Rectal smooth muscle tissue (tissue), 1 donor: Measurements from ENCODE around the gene HTRA3.

Experiments
- H3K27ac ChIP-seq: one replicate; pipeline ENCODE4 v1.7.0; 2013; ENCODE audit warnings: low read depth, low read length, inconsistent platforms
- H3K27me3 ChIP-seq: one replicate; pipeline ENCODE4 v1.7.0; 2013; ENCODE audit warnings: low read length; ENCODE audit not compliant: control insufficient read depth, insufficient read depth
- H3K36me3 ChIP-seq: one replicate; pipeline ENCODE4 v1.7.0; 2013; ENCODE audit warnings: low read length; ENCODE audit not compliant: control insufficient read depth, insufficient read depth
- H3K4me1 ChIP-seq: one replicate; pipeline ENCODE4 v1.7.0; 2013; ENCODE audit warnings: low read length; ENCODE audit not compliant: control insufficient read depth, insufficient read depth
- H3K4me3 ChIP-seq: one replicate; pipeline ENCODE4 v1.7.0; 2013; ENCODE audit warnings: low read length
- H3K9ac ChIP-seq: one replicate; pipeline ENCODE4 v1.7.0; 2013; ENCODE audit warnings: low read length

The HTRA3 gene

DNA sequence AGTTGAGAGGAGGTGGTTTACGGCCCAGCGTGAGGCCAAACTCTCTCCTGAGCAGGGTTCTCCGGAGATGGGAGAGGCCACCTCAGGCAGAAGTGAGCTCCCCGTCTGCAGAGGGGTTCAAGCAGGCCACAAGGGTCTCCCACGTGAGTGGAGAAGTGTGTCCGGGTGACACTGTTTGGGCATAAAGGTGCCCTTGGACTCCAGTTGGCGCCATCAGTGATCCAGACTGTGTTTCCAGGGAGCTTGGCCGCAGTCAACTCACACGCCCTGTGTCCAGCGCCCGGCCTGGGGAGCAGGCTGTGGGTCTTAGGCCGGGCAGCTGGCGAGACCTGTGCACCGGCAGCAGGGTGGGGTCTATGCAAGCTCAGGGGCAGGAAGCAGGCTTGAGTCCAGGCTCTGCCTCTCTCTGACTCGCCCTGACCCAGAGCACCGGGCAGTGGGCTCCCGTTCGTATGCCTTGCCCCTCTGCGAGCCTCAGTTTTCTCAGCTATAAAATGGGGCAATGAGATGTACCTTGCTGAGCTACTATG lies 24.6 kb upstream of the HTRA3 start:
- Histone ChIP-seq H3K4me3 (no peak overlapping the region), H3K9ac (no peak overlapping the region), H3K27ac (no peak overlapping the region), H3K27me3 (no peaks in the 10 kb centered on the region), H3K36me3 (no peaks in the 10 kb centered on the region), H3K4me1 (peaks cover 6% of the 10 kb centered on the region)

DNA sequence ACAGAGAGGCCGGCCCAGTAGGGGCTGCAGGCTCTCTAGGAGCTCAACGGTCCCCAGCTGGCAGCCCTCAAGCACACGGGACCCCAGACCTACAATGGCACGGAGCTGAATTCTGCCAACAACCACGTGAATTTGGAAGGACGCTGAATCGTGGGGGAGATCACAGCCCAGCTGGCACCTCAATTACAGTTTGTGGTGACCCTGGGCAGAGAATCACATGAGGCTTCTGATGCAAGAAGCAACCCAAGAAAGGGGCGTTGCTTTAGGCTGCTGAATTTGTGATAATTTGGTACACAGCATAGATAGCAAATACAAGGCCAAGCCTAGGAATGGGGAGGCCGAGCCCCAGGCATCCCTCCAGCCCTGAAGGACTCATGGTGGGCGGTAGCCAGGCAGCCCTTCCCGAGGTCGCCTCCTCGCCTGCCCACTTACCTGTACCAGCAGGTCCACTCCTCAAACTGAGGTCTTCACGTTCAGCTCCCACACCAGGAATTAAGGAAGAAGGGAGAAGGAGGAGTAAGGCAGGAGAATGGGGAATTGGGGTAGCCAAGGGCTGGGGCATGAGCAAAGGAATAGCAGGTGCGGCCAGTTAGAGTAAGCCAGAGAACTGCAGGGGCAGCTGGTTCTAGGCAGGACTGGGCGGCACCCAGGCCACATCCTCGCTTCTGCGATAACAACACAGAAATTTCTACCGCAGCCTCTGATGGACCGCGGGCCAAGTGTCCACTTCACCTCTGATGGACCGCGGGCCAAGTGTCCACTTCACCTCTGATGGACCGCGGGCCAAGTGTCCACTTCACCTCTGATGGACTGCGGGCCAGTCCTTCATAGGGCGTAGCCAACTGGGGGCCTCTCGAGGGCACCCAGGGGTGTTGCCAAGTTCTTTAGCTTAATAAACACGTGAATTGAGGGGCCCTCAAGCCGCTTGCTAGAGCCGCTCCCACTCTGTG lies 23.4 kb upstream of the HTRA3 start:
- Histone ChIP-seq H3K9ac (no peak overlapping the region), H3K4me1 (peaks cover 6% of the 10 kb centered on the region), H3K4me3 (no peak overlapping the region), H3K27me3 (no peaks in the 10 kb centered on the region), H3K36me3 (no peaks in the 10 kb centered on the region), H3K27ac (no peak overlapping the region)

DNA sequence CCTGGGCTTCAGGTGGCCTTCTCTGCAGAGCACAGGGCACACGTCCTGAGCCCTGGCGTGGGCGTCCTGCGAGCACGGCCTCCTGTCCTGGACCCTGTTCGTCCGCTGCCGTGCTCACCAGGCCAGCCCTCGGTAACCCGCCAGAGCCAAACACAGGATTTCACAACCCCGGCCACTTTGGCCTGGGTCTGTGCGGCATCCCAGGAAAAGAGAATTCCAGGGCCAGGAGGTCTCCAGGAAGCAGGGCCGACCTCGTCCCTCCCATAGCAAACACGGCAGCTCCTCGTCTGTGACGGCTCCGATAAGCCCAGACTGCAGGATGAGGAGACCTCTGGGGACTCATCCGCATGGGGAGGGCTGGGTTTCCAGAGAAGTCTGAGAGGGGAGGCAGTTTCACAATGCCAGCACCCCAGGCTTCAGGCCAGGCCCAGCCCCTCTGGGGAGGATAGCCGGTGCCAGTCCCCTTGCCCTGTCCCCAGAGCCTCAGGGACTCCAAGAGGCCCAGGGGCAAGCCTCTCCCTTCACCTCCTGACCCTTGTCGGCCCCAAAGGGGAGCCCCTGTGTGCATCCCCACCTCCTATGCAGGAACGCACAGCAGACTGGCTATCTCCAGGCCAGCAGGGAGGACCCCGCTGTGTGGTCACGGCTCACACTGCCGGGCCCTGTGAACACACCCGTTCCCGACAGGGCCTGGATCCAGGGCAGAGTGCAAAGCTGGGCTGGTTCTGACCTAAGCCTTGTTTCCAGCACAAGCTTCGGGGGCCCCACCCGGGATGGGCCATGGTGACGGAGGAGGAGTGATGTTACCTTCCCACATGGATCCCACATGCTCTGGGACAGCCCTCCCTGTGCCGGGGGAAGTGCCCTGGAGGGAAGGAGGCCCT lies 22.3 kb upstream of the HTRA3 start:
- Histone ChIP-seq H3K27ac (no peak overlapping the region), H3K27me3 (no peaks in the 10 kb centered on the region), H3K4me3 (no peak overlapping the region), H3K4me1 (peaks cover 5% of the 10 kb centered on the region), H3K9ac (no peak overlapping the region), H3K36me3 (no peaks in the 10 kb centered on the region)

DNA sequence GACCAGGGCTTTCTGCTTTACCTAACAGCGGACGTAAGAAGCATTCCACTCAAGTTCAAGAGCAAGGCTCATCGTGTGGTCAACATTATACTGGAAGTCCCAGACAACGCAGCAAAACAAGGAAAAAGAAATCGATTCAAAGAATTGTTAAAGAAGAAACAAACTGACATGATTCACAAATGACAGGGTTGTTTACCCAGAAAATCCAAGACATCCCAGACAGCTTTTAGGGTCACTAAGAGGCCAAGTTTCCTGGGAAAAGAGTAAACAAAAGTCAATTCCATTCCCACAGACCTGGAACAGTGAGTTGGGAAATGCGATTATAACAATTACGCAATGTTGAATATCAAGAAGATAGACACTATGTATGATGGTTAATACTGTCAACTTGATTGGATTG lies 21.5 kb upstream of the HTRA3 start:
- no peak overlapping the region for H3K4me3 ChIP-seq
- H3K27me3 ChIP-seq, result no peaks in the 10 kb centered on the region
- no peaks in the 10 kb centered on the region for H3K4me1 ChIP-seq
- H3K36me3 ChIP-seq, result no peaks in the 10 kb centered on the region
- no peak overlapping the region for H3K9ac ChIP-seq
- no peak overlapping the region for H3K27ac ChIP-seq

DNA sequence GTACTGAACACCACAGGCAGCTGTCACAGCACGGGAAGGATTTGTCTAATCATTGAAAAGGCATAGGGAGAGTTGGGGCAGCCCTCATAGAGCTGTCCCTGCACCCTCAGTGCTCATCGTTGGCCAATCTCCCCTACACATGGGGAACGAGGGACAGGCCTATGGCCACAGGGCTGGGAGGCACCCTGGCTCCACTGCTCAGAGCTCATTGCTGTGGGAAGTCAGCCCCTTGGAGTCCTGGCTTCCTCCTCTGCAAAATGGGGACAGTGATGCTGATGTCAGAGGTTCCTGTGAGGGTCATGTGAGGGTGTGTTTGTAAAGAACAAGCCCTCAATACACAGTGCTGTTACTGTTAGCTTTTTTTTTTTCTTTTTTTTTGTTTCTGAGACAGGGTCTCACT lies 19.3 kb upstream of the HTRA3 start:
- Histone ChIP-seq H3K4me1 (no peaks in the 10 kb centered on the region), H3K27me3 (no peaks in the 10 kb centered on the region), H3K36me3 (no peaks in the 10 kb centered on the region), H3K9ac (no peak overlapping the region), H3K4me3 (no peak overlapping the region), H3K27ac (no peak overlapping the region)

DNA sequence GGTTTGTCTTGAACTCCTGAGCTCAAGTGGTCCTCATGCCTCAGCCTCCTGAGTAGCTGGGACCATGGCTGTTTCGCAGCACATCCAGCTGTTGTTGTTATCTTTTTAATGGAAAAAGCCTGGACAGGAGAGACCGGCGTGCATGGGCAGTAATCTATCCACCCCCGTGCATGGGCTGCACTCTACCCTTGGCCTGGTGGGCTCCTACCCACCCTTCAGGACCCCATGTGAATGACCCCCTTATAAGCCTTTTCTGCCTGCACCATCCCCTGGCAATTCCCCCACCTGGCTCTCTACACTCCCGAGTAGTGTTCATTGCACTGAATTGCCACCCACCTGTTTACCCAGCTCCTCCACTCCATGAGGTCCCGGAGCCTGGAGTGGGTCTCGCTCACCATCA lies 18.9 kb upstream of the HTRA3 start:
- H3K4me1 ChIP-seq, result no peaks in the 10 kb centered on the region
- no peak overlapping the region for H3K27ac ChIP-seq
- no peak overlapping the region for H3K9ac ChIP-seq
- H3K4me3 ChIP-seq, result no peak overlapping the region
- H3K36me3 ChIP-seq, result no peaks in the 10 kb centered on the region
- no peaks in the 10 kb centered on the region for H3K27me3 ChIP-seq

DNA sequence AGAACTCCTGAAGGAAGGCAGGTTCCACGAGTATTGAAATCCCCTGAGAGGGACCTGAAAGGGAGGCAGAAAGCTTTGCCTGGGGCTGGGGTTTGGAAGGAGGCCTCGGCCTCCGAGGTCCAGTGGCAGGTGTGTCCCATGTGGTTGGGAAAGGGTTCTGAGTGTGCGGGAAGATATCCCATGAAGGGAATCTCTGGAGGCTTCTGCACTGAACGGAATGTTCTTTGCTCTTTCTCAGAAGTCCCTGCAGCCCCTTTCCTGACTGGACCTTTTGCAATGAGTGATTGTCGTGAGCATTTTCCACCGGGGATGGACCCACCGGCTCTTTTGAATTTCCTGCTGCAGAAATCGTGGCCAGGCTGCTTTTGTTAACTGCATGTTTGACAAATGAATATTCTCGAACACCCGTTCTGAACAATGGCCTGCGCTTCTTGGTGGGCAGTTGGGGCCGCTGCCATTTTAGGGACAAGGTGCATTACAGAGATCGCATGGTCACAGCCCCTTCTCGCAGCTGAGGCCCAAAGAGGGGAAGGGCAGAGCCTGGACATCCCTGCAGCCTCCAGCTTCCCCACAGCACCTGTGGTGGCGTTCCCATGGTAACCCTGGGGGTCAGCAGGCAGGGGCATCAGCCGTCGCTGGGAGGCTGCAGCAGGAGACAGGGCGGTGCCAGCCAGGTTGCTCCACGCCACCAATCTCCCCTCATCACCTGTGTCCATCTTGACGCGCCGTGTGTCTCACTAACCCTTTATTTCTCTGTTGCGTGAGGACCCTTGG lies 18.3 kb upstream of the HTRA3 start:
- Histone ChIP-seq H3K4me3 (no peak overlapping the region), H3K27ac (no peak overlapping the region), H3K27me3 (no peaks in the 10 kb centered on the region), H3K4me1 (no peaks in the 10 kb centered on the region), H3K36me3 (no peaks in the 10 kb centered on the region), H3K9ac (no peak overlapping the region)

DNA sequence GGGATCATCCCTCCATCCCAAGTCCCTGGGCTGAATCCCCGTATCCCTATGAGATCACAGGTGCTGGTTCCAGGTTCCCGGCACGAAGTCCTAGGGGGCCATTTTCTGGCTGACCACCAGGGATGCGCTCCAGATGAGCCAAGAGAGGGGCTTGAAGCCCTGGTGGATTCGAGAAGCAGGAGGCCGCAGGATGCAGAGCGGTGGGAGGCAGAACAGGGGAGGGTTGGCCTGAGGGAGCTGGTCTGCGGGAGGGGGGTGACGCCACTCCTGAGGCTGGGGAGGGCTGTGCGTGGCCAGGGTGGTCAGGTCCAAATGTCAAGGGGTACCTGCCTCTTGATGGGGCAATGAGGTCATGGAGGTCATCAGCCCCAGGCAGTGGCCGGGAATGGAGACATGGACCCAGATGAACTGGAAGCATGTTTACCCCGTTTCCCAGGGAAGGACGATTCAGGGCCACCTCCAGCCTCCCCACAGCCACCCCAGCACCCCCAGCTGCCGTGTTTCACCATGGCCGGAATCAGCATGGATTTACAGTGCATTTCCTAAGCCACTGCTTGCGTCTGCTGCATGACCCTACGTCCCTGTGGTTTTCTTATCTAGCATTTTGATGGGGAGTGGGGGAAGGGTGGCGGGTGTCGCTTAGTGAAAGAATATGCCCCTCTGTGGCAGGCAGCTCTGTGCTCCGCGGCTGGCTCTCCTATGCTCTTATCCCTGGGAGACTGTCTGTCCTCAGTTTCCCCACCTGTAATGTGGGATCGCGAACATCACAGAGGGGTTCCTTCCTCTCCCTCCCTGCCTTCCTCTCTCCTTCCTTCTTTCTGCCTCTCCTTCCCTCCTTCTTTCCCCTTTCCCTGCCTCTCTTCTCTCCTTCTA lies 17.0 kb upstream of the HTRA3 start:
- Histone ChIP-seq H3K36me3 (no peaks in the 10 kb centered on the region), H3K9ac (no peak overlapping the region), H3K4me3 (no peak overlapping the region), H3K4me1 (no peaks in the 10 kb centered on the region), H3K27ac (no peak overlapping the region), H3K27me3 (no peaks in the 10 kb centered on the region)

DNA sequence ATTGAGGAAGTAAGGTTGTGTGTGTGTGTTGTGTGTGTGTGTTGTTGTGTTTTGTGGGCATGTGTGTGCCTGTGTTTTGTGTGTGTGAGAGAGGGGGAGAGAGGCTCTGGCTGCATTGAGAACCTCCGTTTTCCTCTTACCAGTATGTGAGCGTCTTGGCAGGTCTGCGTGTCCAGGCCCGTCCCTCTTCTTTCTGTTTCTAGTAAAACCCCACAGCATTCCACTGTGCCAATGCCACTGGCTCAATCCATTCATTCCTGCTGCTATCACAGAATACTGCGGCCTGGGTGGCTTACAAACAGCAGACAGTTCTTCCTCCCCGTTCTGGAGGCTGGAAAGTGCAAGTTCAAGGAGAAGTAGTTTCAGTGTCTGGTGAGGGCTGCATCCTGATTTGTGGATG lies 15.5 kb upstream of the HTRA3 start:
- Histone ChIP-seq H3K27me3 (no peaks in the 10 kb centered on the region), H3K36me3 (no peaks in the 10 kb centered on the region), H3K9ac (no peak overlapping the region), H3K4me1 (no peaks in the 10 kb centered on the region), H3K4me3 (no peak overlapping the region), H3K27ac (no peak overlapping the region)

DNA sequence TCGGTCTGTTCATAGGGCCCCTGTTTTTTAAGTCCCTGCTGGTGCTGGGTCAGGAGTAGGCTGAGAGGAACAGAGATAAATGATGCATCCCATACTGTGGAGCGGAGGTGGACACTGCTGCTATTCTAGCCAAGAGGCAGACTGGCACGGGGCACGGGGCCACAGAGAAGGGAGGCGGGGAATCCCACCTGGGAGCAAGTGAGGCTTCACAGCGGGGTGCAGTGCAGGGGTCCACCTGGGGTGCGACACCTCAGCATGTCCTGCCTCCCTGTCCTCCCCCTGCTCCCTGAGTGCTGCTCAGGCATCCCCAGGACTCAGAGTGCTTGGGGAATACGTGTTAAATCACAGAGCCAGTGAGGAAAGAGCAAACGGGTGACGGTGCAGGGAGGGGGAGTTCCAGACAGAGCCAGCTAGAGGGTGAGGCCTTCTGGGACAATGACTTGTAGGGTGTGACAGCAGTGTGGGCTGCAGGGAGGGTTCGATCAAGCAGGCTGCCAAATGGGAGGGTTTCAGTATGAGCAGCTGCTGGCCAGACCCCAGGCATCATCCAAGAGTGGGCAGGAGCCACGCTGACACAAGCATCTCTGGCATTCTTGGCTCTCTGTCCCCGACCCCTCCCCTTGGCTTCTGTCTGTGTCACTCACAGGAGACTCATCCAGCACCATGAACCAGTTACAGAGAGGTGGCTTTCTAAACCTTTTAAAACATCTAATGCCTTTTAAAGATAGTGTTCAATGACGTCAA lies 13.7 kb upstream of the HTRA3 start:
- Histone ChIP-seq H3K27ac (no peak overlapping the region), H3K27me3 (no peaks in the 10 kb centered on the region), H3K36me3 (no peaks in the 10 kb centered on the region), H3K4me1 (peaks cover 4% of the 10 kb centered on the region), H3K9ac (no peak overlapping the region), H3K4me3 (no peak overlapping the region)

DNA sequence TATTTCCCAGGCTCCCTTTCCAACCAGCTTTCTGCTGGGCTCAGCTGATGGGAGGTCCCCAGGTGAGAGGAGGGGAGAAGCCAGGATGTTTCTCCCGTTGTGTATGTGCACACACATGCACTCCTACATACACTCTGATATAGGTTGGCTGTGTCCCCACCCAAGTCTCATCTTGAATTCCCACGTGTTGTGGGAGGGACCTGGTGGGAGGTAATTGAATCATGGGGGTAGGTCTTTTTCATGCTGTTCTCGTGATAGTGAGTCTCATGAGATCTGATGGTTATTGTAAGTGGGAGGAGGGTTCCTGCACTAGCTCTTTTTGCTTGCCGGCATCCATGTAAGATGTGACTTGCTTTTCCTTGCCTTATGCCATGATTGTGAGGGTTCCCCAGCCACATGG lies 11.7 kb upstream of the HTRA3 start:
- no peak overlapping the region for H3K4me3 ChIP-seq
- no peak overlapping the region for H3K9ac ChIP-seq
- H3K27ac ChIP-seq, result no peak overlapping the region
- no peaks in the 10 kb centered on the region for H3K36me3 ChIP-seq
- H3K4me1 ChIP-seq, result peaks cover 7% of the 10 kb centered on the region
- no peaks in the 10 kb centered on the region for H3K27me3 ChIP-seq
